Ascending aorta (tissue), 2 donors: ENCODE measurements around the gene TDP1. TPM values are rescaled to one million over a fixed set of nuclear protein-coding genes. Genes with fewer than 3 reads are reported as not detected.
"Not testable (repeated sequence)": the region's sequence is repeated elsewhere in the genome, so short reads cannot be mapped to it uniquely, and the experiment has no call there.

Experiments used
- DNase-seq, 2 donors: peaks; one replicate each; pipeline ENCODE4 v3.0.0-alpha.2; 2019; ENCODE audit warnings: low spot score in 2 of 2
- H3K27ac ChIP-seq, 2 donors: fragments of 200-600 bp; sonication (generic); one replicate each; pipeline ENCODE4 v1.5.1; 2016 to 2017; ENCODE audit warnings: mild to moderate bottlenecking in 1 of 2
- H3K27me3 ChIP-seq: fragments of 200-600 bp; sonication (generic); one replicate; pipeline ENCODE4 v1.5.1; 2017
- H3K36me3 ChIP-seq, 2 donors: fragments of 200-600 bp; sonication (generic); one replicate each; pipeline ENCODE4 v1.5.1; 2016
- H3K4me1 ChIP-seq, 2 donors: fragments of 200-600 bp; sonication (generic); one replicate each; pipeline ENCODE4 v1.5.1; 2016 to 2017; ENCODE audit warnings: mild to moderate bottlenecking in 1 of 2
- H3K4me3 ChIP-seq, 2 donors: fragments of 200-600 bp; sonication (generic); one replicate each; pipeline ENCODE4 v1.5.1; 2016 to 2017; ENCODE audit warnings: mild to moderate bottlenecking in 1 of 2
- H3K9me3 ChIP-seq, 2 donors: fragments of 200-600 bp; sonication (generic); one replicate each; pipeline ENCODE4 v1.5.1; 2016
- intact Hi-C: fragments of 100-400 bp; cut with DNase I; formaldehyde crosslinking; loops from one replicate; pipeline ENCODE4 v1.15.1; 2023
- total RNA-seq: library from RNA; depleted of rRNA; stranded (reverse); fragments of >200 nt; gene quantifications from one replicate; pipeline ENCODE4 v1.1.0, GENCODE V29; 2016
- TF ChIP-seq, protein P1 (sequence below), 3 experiments: fragments of 200-600 bp in 2 of 3; fragments of 450-650 bp in 1 of 3; sonication (generic) in 2 of 3; IDR thresholded peaks; one replicate each; pipeline ENCODE4 v1.5.1; 2016 to 2019; ENCODE audit warnings: antibody characterized with exemption in 3 of 3, mild to moderate bottlenecking in 1 of 3, moderate library complexity in 1 of 3

TDP1 gene
- total RNA-seq, 1 donor from 2014 or later: 9.4 TPM

DNA sequence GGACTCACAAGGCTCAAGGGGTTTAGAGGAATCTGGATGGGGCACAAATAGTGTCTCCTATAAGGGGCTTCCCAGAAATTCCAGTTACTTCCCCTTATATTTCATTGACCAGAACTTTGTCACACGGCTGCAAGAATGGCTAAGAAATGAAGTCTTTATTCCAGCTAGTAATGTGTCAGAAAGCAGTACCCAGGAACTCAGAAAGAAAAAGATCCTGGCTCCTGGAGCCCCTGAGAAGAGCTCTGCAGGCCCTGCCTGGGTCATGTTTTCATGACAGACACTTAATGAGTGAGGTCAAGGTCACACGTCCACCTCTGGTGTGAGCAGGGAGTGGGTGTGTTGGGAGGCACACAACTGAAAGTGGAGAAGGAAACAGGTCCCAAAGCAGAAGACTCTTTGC, 123.8 kb downstream of the TDP1 start:
- H3K9me3 ChIP-seq: no peaks in the 10 kb centered on the region

DNA sequence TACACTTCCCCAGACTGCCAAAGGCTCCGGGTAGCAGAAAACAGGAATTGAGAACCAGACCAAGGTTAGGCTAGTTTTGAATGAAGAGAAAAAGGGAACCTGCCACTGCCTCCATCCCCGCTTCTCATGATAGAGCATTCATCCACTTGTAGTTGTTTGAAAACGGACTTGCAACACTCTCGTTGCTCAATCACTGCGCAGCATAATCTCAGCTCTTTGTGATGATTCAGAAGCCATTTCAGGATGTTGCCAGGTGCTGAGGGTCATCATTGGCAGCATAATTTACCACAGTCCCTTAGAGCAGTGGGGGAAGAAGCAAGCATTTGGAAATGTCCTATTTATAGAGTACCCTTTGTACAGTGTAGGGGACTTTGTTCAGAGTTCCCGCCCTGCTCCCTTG, 131.7 kb downstream of the TDP1 start:
- Histone ChIP-seq H3K4me1 (no peaks in the 10 kb centered on the region), H3K9me3 (no peaks in the 10 kb centered on the region), H3K36me3 (no peaks in the 10 kb centered on the region), H3K4me3 (no peak overlapping the region), H3K27me3 (no peaks in the 10 kb centered on the region), H3K27ac (no peak overlapping the region)
- TF ChIP-seq, protein P1, sequence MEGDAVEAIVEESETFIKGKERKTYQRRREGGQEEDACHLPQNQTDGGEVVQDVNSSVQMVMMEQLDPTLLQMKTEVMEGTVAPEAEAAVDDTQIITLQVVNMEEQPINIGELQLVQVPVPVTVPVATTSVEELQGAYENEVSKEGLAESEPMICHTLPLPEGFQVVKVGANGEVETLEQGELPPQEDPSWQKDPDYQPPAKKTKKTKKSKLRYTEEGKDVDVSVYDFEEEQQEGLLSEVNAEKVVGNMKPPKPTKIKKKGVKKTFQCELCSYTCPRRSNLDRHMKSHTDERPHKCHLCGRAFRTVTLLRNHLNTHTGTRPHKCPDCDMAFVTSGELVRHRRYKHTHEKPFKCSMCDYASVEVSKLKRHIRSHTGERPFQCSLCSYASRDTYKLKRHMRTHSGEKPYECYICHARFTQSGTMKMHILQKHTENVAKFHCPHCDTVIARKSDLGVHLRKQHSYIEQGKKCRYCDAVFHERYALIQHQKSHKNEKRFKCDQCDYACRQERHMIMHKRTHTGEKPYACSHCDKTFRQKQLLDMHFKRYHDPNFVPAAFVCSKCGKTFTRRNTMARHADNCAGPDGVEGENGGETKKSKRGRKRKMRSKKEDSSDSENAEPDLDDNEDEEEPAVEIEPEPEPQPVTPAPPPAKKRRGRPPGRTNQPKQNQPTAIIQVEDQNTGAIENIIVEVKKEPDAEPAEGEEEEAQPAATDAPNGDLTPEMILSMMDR (IDR thresholded peaks at IDR 0.05): no peak
- DNase-seq: peak; percentile 36 to 78
- intact Hi-C loops: no loop called here

More for the DNA sequence above, 123.8 kb downstream of the TDP1 start:
- no peak overlapping the region for H3K27ac ChIP-seq
- H3K4me3 ChIP-seq: no peak overlapping the region
- H3K4me1 ChIP-seq: no peaks in the 10 kb centered on the region
- H3K27me3 ChIP-seq: no peaks in the 10 kb centered on the region
- TF ChIP-seq, protein P1 (IDR thresholded peaks at IDR 0.05): no peak
- no peak for DNase-seq
- intact Hi-C loops: no loop called here
- no peaks in the 10 kb centered on the region for H3K36me3 ChIP-seq

DNA sequence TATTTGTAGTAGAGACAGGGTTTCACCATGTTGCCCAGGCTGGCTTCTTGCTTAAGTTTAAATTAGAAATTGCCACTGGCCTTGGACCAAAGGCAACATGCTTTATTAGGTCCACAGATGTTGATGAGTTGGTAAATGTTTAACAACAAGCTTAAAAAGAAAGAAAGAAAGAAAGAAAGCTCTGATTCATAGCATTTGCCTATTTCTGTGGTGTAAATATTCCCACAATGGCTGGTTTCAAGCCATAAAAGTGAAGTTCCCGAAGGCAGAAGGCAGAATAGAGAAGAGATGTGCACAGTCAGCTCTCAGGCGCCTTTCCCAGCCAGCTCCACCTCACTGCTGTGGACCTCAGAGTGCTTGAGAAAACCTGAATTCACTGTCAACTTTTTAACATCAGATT, 132.4 kb downstream of the TDP1 start:
- H3K4me1 ChIP-seq: no peaks in the 10 kb centered on the region
- H3K9me3 ChIP-seq: no peaks in the 10 kb centered on the region
- DNase-seq: no peak
- no peaks in the 10 kb centered on the region for H3K36me3 ChIP-seq
- TF ChIP-seq, protein P1 (IDR thresholded peaks at IDR 0.05): no peak
- H3K4me3 ChIP-seq: no peak overlapping the region
- H3K27ac ChIP-seq: no peak overlapping the region
- H3K27me3 ChIP-seq: no peaks in the 10 kb centered on the region
- intact Hi-C loops: no loop called here

DNA sequence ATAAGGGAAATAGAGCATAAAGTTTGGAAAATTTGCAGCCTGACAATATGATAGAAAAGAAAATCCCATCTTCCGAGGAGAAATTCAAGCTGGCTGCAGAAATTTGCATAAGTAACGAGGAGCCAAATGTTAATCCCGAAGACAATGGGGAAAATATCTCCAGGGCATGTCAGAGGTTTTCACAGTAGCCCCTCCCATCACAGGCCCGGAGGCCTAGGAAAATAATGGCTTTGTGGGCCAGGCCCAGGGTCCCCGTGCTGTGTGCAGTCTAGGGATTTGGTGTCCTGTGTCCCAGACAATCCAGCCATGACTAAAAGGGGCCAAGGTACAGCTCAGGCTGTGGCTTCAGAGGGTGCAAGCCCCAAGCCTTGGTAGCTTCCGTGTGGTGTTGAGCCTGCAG, 133.8 kb downstream of the TDP1 start:
- intact Hi-C loops, DNase-seq, H3K9me3 ChIP-seq, H3K4me3 ChIP-seq, H3K36me3 ChIP-seq, H3K27ac ChIP-seq, H3K4me1 ChIP-seq, H3K27me3 ChIP-seq: not testable (repeated sequence)

DNA sequence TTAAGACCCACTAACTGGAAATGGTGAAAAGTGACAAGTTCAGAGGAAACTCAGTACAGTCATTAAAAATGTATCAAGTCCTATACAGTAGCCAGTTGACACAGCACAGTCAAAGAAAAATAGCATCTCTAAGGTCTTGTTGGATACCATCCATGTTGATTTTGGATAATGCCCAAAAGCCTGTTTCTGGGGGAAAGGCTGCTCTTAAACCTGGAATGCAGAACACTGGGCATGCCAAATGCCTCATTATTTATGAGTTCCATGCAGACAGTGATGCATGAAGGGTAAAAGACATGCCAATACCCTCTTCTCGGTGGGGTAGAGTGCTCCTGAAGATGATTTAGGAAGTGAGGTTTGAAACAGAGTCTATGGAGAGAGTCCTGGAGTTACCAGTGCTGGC, 135.7 kb downstream of the TDP1 start:
- no peaks in the 10 kb centered on the region for H3K36me3 ChIP-seq
- intact Hi-C loops: no loop called here
- H3K4me1 ChIP-seq: no peaks in the 10 kb centered on the region
- H3K4me3 ChIP-seq: no peak overlapping the region
- TF ChIP-seq, protein P1 (IDR thresholded peaks at IDR 0.05): no peak
- H3K9me3 ChIP-seq: no peaks in the 10 kb centered on the region
- H3K27me3 ChIP-seq: no peaks in the 10 kb centered on the region
- H3K27ac ChIP-seq: no peak overlapping the region
- no peak for DNase-seq

DNA sequence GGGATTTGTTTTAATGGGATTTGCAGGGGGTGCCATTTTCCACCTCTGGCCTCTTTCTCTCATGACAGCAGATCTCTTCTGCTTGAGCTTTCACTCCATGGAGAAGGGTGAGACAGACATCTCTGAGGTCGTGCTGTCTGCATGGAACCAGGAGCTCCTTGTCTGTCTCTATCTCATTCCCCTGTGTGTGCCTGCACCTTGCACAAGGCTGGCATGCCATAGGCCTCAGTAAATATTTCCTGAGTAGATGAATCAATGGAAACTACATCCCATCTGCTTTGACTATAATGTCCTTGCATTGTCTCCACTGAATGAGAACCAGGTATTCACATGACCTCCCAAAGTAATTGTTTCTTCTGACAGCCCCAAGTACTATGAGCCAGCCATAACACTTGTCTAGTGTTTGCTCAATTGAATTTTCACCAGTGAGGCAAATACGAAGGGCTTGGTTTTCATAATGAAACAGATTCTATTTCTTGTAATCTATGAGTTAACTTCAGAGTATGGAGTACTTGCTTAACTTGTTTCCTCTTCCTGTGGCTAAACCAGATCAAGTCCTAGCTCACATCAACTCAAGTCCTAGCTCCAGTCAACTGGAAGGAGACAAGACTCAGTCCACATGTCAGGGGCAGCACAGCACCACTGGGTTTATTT, 138.3 kb downstream of the TDP1 start:
- no peaks in the 10 kb centered on the region for H3K4me1 ChIP-seq
- no peaks in the 10 kb centered on the region for H3K36me3 ChIP-seq
- no peak overlapping the region for H3K4me3 ChIP-seq
- H3K9me3 ChIP-seq: no peaks in the 10 kb centered on the region
- intact Hi-C loops: no loop called here
- H3K27ac ChIP-seq: no peak overlapping the region
- TF ChIP-seq, protein P1 (IDR thresholded peaks at IDR 0.05): no peak
- no peaks in the 10 kb centered on the region for H3K27me3 ChIP-seq
- DNase-seq: no peak

Other genes starting within 250 kb of the TDP1 start
- not detected for gene EFCAB11, start 1.2 kb upstream of the TDP1 start, total RNA-seq
- not detected for gene KCNK13, start 106.1 kb downstream of the TDP1 start, total RNA-seq